Measurements from ENCODE around the gene GMDS.

GMDS gene

DNA sequence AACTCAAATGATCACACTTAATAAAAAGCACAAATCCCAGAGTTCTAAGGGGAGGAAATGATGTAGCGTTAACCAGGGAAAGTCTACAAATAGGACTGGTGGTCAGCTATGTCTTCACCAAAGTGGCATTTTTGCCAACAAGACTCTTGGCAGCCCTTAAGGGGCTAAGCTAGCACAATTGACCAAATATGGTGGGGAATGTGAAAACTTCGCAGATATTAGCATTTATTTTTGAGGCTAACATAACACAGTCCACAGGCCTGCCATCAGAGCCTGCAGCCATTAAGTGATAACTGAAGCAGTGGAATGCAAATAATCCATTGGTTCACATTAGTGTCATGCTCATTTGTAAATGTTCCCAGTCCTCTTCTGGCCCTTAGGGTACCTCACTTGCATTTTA is 361.1 kb downstream of the GMDS start:
- DNase-seq: no peak
- intact Hi-C loops (cut with DNase I): no loop called here

DNA sequence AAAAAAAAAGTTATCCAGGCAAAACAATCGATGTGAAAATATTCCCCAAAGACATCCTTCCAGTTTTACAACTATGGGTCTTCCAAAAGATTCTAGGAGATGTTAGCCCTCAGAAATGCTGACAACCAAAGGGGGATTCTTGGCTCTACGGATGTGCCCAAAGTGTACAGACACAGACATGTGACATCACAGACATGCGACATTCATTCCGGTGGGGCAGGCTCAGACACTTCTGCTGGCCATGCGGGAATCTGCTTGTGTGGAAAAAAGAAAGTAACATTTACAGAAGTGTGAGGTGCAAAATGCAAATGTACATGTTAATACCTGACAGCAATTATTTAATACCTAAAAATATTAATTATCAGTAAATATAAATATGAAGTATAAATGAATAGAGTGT is 367.1 kb downstream of the GMDS start:
- no peak for DNase-seq
- intact Hi-C loops (cut with DNase I): no loop called here

DNA sequence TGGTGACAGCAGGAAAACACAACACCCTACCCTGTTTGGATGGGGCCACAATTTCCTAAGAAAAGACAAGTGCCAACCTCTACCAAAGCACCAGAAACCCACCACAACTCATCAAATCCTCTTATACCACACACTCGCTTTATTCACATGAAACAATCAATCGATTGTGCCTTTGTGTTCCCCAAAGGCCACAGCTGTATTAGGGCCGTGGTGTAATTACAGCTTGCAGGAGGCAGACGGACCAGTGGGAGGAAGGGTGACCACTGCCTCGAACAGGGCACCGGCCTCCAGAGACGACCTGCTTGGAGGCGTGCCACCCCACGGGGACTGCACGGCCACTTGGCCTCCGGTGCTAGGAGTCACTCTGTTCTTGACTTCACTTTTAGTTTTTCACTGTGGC is 371.6 kb downstream of the GMDS start:
- peak in 5 of 10 donors; percentile 11 to 87 (median 54) for DNase-seq

DNA sequence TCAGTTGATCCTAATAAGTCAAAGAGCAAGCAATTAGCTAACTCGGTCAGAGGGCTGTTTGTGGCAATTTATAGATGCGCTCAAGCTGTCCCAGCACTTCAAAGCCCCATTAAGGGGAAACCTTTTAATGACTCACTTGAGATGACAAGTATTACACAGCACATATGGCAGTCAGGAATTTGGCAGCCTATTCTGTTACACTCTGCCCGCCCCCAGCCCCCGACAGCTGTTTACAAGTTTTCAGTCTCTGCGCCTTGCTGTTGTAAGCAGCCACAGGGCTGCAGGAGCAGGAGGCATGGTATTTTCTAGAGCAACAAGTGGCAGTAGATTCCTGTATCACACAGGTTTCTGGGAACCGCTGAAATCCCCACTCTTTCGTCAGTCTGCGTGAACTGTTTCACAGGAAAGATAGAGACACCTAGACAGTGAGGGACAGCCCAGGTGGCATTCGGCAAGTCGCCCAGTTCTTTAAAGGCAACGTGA is 372.7 kb downstream of the GMDS start:
- DNase-seq: peak in 1 of 10 donors; percentile 65
- intact Hi-C loops (cut with DNase I): no loop called here

More for the DNA sequence above, 371.6 kb downstream of the GMDS start:
- intact Hi-C loops (cut with DNase I): no loop called here

DNA sequence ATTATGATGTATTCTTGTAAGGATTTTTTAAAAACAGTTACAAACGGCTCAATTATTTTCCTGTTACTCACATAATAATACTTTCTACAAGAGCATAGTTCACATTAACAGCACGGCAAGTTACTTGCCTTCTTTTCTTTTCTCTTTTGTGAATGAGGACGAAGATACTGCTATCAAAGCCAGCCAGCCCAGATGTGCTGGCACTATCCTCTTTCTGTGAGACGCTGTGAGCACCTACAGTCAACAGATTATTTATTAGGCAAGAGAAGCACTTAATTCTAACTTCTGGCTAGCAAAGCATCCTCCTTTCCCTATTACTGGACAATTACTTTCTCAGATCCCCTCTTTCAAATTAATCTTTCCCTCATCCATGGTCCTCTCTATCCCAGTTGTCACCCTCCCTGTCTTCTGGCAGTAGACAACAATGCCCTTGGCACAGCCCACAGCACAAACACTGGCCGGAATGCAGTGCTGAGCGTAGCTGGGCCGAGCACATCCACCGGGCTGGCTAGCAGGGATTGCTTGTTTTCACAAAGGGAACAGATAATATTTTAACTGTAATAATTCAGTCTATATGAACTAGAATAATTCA is 373.6 kb downstream of the GMDS start:
- intact Hi-C loops (cut with DNase I): no loop called here
- DNase-seq: peak; percentile 27 to 93 (median 57)

DNA sequence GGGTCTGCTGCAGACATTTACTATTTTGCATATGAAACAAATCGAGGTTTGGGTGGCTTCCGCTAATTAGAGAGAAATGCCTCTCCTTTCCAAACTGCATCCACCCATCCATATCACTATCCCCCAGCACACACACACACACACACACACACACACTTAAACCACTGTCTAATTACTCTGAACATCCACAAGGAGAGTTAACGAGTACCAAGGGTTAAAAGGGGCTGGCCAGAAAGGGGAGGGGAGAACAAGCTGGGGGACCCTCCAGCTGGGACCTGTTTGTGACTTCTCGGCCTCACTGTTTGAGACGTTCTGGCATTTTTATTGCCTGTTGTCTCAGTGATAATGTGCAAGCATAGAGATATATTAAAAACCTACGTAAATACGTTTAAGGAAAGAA is 374.5 kb downstream of the GMDS start:
- intact Hi-C loops (cut with DNase I): no loop called here
- DNase-seq: no peak

DNA sequence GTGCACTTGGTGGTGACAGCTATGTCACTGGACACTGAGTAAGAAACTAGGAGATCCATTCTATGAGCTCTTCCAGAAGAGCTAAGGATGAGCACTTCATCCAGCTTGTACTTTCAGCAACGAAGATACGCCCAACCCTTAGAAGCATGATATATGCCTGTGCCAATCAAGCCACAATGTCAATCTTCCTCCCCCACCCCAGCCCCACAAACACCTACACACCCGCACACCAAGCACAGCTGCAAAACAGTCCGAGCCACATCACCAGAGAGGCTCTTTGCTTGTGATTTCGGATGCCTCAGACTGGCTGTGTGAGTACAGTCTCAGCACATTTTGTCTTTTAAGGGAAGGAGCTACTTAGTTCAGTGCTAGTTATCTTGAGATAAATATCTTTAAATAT is 375.2 kb downstream of the GMDS start:
- intact Hi-C loops (cut with DNase I): no loop called here
- no peak for DNase-seq

DNA sequence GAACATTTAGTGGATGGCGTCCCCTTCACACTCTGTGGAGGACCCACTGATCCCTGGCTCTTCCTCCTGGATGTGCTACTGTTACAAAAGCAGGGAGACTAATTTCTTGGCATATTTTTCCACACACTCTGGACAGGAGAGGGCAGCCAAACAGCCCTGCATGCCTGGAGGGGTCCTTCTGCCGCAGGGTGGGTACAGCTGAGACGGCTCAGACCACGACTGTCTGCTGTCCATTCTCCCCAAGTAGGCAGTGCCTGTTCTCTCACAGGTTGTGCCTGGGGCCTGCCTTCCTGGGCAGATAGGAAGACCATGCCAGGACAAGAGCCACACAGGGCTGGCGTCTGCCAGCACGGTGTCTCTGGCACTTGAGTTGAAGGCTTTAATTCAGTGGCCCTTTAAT is 375.6 kb downstream of the GMDS start:
- intact Hi-C loops (cut with DNase I): no loop called here
- DNase-seq: no peak

DNA sequence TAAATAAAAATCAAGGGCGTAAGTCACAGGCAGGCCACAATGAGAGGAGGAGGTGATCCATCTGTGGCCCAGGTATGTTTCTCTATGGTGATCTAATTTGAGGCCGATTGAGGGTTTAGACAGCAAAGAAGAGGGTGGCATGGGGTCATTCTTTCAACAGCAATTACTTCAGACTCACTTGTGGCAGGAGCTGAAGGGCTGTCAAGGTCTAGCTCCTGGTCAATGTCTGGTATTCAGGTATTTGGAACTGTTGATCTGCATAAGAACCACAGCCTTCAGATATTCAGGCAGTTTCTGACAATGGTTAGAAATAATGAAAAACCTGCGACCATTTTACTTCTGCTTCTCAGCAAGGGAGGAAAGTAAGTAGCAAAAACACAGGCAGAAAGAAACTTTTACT is 376.1 kb downstream of the GMDS start:
- intact Hi-C loops (cut with DNase I): no loop called here
- no peak for DNase-seq

DNA sequence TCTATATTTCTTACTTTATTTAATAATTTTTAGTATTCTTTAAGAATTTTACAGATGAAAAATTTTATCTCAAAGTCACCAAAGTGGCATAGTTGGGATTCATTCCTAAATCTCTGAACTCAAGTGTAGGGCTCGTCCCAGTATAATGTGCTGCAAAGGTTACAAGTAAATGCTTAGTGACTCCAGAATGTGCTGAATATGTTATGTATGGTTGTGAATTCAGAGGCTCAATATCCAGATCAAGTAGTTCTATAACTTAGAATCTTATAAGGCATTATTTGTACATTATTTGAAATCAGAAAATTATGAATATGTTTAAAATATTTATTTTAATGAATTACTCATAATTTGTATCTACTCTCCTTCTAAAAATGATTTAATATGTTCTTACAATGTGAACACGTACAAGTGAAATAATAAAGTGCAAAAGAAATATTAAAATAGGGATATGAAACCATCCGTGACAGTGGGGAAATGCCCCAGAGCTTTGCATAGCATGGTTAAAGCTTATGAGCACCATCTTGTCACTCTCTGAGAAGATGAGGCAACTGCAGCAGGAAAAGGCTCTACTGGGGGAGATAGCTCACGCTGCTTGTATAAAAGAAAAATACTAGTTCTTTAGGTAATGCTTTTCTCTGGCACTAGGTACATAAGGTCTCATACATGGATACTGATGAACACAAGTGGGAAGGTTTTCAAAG is 376.7 kb downstream of the GMDS start:
- intact Hi-C loops (cut with DNase I): no loop called here
- DNase-seq: no peak

DNA sequence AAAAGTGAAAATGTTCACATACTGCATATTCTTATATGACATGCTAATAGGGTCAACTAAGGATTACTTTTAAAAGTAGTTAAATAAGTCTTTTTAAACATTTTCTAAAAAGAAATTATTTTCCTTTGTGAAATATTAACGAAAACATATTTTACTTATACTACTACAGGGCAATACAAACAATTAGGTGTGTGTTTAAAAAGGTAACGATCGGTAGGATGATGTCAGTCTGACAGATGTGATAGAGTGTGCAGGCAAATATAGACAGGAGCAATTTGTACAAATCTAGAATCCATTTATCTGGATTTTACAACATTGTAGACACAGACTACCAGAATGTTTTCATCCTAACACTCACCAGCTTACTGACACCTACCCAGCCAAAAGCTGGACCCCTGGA is 378.2 kb downstream of the GMDS start:
- intact Hi-C loops (cut with DNase I): no loop called here
- no peak for DNase-seq

DNA sequence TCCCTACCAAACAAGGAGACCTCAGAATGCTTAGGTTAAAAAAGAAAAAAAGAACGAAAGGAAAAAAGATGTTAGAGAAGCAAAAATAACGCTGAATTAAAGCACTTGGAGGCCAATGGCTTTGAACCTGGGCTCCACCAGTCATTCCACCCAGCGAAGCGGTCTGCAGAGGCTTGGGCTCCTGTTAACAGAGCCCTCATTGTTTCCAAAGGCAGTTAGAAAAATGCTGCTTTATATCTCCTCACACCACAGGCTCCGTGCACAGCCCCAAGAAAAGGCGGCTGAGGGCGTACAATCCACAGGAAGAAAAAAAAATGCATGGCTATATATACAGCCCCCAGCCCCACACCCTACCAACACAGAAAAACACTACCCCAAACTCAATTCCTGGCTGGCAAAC is 379.8 kb downstream of the GMDS start:
- DNase-seq: peak in 5 of 10 donors; percentile 12 to 86 (median 52)
- intact Hi-C loops (cut with DNase I): no loop called here

DNA sequence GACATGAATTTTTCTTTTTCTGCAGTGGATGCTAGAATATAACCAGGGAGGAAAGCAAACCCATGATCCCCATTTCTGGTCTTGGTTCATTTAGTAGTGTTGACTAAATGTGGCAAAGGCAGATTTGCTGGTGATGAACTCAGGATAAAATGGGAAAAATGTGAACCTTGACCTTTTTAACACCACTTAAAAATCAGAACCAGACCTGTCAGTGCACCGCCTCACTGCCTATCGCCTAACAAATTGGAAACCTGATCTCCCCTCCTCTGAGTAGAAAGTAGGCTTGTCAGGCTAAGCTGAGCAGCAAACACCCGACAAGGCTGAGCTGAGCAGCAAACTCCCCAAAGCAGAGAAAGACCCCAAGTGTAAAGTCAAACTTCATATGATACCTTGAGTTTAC is 380.9 kb downstream of the GMDS start:
- DNase-seq: no peak
- intact Hi-C loops (cut with DNase I): no loop called here

DNA sequence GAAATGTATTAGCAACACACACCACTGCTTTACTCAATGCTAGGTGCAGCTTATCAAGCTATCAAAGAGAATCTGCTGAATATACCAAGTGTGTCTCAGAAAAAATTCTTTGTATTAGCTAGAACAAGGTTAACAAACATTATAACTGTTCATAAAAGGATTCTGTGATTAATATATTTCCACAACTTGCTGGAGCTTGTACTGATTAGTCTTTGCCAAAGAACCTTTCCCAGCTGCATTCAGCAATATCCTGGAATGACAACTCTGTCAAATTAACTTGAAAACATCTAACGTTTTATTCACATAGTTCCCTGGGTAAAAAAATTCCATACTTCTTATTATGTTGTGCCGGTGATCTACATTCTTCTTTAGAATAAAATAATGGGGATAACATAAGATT is 383.0 kb downstream of the GMDS start:
- intact Hi-C loops (cut with DNase I): no loop called here
- no peak for DNase-seq

DNA sequence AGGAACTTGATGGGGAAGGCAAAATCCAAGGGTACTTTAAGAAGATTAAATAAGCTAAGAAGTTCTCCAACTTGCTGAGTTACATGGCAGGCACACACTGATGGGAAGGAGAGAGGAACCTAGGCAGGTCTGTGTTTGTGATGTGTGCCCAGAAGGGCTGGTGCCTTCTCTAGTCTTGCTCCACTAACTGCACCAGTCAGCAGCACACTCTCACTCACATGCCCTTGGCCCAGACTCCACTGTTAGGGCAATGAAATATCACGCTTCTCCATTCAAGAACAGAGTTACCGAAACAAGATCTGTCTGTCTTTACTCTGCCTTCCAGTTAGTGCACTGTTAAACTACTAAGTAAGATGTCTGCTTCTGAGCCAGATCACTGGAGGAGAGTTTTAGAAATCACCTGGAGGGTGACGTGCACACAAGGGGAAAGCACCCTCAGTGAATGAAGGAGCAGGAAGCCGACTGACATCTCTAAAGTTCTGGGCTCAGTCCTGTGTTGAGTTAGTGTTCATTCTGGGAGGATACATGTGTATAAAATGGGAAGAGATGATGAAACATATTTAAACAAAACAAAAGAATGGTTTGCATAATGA is 384.6 kb downstream of the GMDS start:
- DNase-seq: no peak
- intact Hi-C loops (cut with DNase I): no loop called here

DNA sequence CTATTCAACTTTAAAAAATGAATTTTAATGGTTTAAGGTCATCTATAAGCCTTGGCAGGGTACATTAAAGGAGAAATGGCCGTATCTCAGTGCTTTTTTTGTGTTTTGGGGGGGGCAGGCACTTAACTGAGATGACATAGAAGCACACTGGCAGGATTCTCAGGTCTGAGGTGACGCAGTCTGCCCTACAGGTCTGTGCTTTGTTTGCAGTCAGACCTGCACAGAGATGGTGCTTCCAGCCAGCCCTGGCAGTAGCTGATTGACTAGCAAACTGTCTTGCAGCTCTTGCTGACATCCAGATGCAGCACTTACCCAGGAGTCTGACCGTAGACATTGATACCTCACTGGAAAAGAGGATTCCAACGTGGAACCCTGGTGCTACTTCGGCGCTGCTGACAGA is 386.5 kb downstream of the GMDS start:
- DNase-seq: no peak
- intact Hi-C loops (cut with DNase I): no loop called here

DNA sequence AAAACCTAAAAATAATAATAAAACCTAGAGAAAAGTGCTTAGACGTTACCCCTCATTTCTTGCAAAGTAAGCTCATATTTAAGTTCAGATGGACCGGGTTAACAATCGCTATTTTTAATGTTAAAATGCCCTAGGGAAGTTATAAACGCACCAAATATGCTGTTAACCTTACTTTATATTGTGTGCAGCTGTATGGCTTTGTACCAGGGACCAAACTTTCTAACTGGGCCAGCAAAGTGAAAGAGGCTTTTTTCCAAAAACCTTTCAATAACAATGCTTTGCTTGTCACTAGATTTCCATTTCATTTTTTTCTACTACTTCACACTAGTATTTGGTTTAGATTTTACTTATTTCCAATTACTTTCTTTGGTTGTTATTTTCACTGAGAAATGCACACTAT is 387.2 kb downstream of the GMDS start:
- DNase-seq: no peak
- intact Hi-C loops (cut with DNase I): no loop called here

DNA sequence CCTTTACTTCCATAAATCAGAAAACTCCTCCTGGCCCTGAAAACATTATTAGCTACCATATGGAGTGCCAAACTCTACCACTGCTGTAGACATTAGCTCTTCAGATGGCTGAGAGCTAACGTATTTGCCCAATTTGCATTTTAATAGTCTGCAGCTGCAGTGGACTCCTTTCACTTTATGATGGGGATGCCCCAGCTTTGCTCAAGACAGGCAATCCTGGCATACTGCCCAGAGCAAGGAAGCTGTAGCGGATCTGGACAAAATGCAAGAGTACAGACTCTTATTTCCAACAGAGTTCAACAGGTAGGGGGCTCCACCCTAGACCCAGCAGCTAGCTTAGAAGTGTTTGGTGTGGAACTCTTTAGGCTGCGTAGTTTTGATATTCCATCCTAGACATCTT is 389.0 kb downstream of the GMDS start:
- intact Hi-C loops (cut with DNase I): no loop called here
- DNase-seq: peak in 4 of 10 donors; percentile 14 to 26 (median 17)

DNA sequence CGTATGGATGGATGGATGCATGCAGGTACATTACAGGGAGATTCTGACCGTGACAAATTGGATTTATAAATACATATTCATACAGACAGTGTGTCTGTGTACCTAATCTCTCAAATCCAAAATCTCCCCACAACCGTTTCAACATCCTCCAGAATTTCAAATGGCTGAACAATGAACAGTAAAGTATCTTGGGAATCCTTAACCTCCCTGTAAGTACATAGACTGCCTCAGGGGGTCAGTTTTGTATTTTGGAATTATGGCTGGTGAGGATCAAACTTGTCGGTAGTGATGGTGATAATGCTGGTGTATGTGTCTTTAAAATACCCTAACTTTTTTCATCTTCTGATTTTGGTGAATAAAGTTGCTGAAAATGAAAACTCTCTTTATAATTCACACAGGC is 389.5 kb downstream of the GMDS start:
- DNase-seq: no peak
- intact Hi-C loops (cut with DNase I): no loop called here

DNA sequence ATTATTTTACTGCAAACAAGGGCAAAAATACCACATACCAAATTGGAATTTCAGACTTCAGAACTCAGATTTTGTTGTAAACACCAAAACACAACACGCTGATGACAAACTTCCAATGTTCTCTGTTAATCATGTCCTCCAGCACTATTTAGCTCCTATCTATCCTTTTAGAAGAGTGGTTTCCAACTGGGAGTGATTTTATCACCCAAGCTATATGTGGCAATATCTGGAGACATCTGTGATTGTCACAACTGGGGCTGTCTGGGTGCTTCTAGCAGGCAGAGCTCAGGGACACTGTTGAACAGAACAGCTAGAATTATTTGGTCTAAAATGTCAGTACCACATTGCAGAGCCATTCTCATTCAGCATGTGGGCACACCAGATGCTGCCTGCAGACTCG is 391.1 kb downstream of the GMDS start:
- no peak for DNase-seq

DNA sequence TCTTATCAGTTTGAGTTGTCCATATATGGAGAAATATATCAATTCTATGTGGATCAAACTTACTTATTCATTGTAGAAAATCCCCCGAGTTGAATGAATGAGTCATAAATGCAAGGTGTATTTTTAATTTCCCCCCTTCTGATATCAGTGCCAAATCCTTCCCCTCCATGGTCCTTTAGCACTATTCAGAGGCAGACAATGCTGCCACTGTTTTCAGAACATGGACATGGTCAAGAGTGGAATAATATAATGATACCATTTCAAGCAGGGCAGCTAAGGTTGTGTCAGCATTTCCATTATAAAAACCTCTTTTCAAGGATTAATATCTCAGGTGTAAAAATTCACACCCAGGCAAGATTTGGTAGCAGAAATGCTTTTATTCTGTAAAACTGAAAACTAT is 391.6 kb downstream of the GMDS start:
- no peak for DNase-seq
- intact Hi-C loops (cut with DNase I): no loop called here

More for the DNA sequence above, 391.1 kb downstream of the GMDS start:
- intact Hi-C loops (cut with DNase I): no loop called here

Data from posterior cingulate gyrus (tissue), 11 donors.